Right atrium auricular region (tissue), 2 donors: ENCODE data around the gene KIF3B. TPM values are rescaled to one million over a fixed set of nuclear protein-coding genes. Genes with fewer than 3 reads are reported as not detected.

Source experiments
- DNase-seq: peaks from one replicate; pipeline ENCODE4 v3.0.0-alpha.2; 2019; ENCODE audit warnings: low spot score
- H3K27ac ChIP-seq, 2 donors: fragments of 200-600 bp; sonication (generic); 1 replicate in 1 of 2; 2 replicates in 1 of 2; pipeline ENCODE4 v1.5.1; 2016 to 2019
- H3K27me3 ChIP-seq, 2 donors: fragments of 200-600 bp; sonication (generic); one replicate each; pipeline versions ENCODE4 v1.5.1 to v1.6.0; 2017 to 2019
- H3K36me3 ChIP-seq: fragments of 200-600 bp; sonication (generic); one replicate; pipeline ENCODE4 v1.5.1; 2016
- H3K4me1 ChIP-seq, 2 donors: fragments of 200-600 bp; sonication (generic); one replicate each; pipeline versions ENCODE4 v1.5.1 to v1.6.0; 2017 to 2019
- H3K4me3 ChIP-seq, 2 donors: fragments of 200-600 bp; sonication (generic); 1 replicate in 1 of 2; 2 replicates in 1 of 2; pipeline ENCODE4 v1.5.1; 2017 to 2019; ENCODE audit warnings: mild to moderate bottlenecking in 1 of 2, moderate library complexity in 1 of 2
- H3K9me3 ChIP-seq, 2 donors: fragments of 200-600 bp; sonication (generic); one replicate each; pipeline ENCODE4 v1.5.1; 2019
- total RNA-seq, 2 donors: library from RNA; depleted of rRNA; stranded (reverse); fragments of >200 nt; gene quantifications; one replicate each; pipeline ENCODE4 v1.1.0, GENCODE V29; 2016
- TF ChIP-seq, protein P1 (sequence below), 2 donors: fragments of 200-600 bp; sonication (generic); IDR thresholded peaks; one replicate each; pipeline ENCODE4 v1.5.1; 2019; ENCODE audit warnings: antibody characterized with exemption in 2 of 2

Gene KIF3B
- total RNA-seq, 2 donors from 2014 or later: 10.7 to 16.4 TPM

DNA sequence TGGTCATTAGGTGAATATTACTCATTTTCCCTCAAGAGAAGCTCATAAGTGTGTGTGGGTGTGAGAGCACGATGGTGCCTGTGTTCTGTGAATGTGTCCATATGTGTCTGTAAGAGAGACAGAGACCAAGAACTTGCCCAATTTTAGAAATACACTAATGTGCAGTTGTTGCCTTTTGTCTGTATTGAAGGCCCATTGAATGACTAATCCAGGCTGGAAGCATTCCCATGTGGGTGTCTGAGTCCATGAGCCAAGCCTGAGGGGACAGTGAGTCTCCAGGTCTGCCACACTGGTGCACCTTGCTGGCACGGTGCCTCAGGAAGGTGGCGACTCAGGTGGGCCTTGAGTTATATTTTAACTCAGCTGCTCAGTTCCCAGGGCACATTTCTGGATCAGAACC lies 55.2 kb downstream of the KIF3B start:
- no peaks in the 10 kb centered on the region for H3K27me3 ChIP-seq
- TF ChIP-seq, protein P1, sequence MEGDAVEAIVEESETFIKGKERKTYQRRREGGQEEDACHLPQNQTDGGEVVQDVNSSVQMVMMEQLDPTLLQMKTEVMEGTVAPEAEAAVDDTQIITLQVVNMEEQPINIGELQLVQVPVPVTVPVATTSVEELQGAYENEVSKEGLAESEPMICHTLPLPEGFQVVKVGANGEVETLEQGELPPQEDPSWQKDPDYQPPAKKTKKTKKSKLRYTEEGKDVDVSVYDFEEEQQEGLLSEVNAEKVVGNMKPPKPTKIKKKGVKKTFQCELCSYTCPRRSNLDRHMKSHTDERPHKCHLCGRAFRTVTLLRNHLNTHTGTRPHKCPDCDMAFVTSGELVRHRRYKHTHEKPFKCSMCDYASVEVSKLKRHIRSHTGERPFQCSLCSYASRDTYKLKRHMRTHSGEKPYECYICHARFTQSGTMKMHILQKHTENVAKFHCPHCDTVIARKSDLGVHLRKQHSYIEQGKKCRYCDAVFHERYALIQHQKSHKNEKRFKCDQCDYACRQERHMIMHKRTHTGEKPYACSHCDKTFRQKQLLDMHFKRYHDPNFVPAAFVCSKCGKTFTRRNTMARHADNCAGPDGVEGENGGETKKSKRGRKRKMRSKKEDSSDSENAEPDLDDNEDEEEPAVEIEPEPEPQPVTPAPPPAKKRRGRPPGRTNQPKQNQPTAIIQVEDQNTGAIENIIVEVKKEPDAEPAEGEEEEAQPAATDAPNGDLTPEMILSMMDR (IDR thresholded peaks at IDR 0.05): no peak
- peak overlapping the region; percentile 8 to 83 for H3K27ac ChIP-seq
- H3K4me3 ChIP-seq: no peak overlapping the region
- peaks cover 18% of the 10 kb centered on the region for H3K36me3 ChIP-seq
- H3K9me3 ChIP-seq: no peaks in the 10 kb centered on the region
- no peak for DNase-seq
- H3K4me1 ChIP-seq: peaks cover 0 to 41% of the 10 kb centered on the region in 2 donors

DNA sequence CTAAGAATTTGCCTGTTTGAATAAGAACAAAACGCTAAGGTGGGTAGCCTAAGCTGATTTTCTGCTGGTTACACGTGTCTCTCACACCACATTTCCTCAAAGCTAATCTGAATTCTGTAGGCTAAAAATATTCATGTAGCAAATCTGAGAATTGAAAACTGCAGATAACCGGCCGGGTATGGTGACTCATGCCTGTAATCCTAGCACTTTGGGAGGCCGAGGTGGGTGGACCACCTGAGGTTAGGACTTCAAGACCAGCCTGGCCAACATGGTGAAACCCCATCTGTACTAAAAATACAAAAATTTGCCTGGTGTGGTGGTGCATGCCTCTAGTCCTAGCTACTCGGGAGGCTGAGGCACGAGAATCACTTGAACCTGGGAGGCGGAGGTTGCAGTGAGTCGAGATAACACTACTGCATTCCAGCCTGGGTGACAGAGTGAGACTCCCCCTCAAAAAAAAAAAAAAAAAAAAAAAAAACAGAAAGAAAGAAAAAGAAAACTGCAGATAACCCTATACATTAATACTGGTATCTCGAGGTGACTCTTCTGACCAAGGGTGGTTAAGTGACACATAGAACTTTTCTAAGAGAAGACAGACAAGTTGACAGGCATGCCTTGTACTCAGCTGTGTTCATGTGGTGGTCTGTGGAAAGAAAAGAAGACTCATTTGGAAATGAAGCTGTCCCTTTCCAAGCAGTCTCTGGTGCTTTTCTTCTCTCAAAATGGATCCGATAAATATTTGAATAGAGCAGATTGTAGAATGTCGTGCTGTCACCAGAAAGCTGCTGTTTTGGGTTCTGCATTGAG lies 55.9 kb downstream of the KIF3B start:
- TF ChIP-seq, protein P1 (IDR thresholded peaks at IDR 0.05): no peak
- Histone ChIP-seq H3K4me3 (no peak overlapping the region), H3K9me3 (no peaks in the 10 kb centered on the region), H3K27me3 (no peaks in the 10 kb centered on the region), H3K36me3 (peaks cover 15% of the 10 kb centered on the region), H3K27ac (peak overlapping the region; percentile 66 to 83), H3K4me1 (peaks cover 0 to 44% of the 10 kb centered on the region in 2 donors)
- no peak for DNase-seq

DNA sequence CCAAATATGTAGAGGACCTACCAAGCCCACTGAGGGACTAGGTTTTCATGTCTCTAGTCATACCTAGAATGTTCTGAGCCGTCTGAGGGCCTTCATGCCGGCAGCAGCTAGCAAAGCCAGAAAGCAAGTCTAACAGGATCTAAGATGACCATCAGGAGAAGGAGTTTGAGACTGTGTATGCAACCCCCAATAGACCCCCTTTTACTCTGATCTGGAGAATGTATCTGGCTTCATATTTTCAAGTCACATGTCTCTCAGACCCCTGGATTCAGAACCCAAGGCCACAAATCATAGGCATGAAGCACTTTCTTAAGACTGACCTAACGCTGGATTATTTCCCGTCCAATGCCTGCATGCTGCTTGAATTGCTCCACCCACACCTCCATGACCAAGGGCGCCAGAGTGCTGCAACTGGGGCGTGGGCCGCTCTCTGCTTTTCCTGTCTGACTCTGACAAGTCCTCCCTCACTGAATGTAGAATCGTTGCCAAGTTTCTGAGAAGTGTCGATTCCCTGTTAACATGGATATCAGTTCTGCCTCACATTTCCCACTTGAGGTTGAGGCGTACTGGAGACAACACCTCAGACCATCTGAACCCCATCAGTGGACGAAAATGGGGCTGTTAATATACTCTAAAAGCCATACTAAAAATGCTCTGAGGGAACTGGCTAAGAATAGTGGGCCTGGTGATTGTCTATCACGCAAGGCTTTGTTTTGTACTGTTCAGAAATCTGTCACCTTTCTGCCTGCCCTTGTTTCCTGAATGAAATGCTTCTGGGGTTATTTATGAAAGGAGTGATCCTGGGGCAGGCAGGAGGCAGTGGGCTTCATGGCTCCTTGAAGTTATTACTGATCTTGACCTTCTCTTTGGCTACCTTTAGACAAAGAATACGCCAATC lies 56.8 kb downstream of the KIF3B start:
- H3K36me3 ChIP-seq: peaks cover 11% of the 10 kb centered on the region
- peak overlapping the region; percentile 66 to 83 for H3K27ac ChIP-seq
- H3K4me1 ChIP-seq: peaks cover 0 to 52% of the 10 kb centered on the region in 2 donors
- TF ChIP-seq, protein P1 (IDR thresholded peaks at IDR 0.05): no peak
- no peaks in the 10 kb centered on the region for H3K9me3 ChIP-seq
- peak; percentile 83 for DNase-seq
- no peaks in the 10 kb centered on the region for H3K27me3 ChIP-seq
- H3K4me3 ChIP-seq: no peak overlapping the region

DNA sequence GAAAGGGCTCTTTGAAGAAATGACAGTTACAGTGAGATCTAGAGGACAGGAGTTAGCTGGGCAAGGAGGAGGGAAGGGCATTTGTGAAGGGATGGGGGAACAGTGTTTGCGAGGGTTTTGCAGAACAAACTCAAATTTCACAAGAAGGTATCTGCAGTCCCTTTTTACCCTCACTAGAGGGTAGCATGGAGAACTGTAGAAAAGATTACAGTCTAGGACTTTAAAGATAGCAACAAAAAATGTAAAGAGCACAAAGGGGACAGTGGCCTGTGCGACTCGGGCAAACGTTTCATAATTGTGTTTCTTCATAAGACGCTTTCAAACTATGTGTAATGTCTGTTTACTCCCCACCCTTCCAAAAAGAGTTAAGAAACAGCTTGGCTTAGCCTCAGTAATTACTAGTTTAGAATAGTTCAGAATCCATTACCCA lies 59.5 kb downstream of the KIF3B start:
- Histone ChIP-seq H3K27me3 (no peaks in the 10 kb centered on the region), H3K36me3 (no peaks in the 10 kb centered on the region), H3K4me1 (peaks cover 0 to 53% of the 10 kb centered on the region in 2 donors), H3K9me3 (no peaks in the 10 kb centered on the region), H3K27ac (peak overlapping the region in 1 of 2 donors; percentile 9), H3K4me3 (no peak overlapping the region)
- no peak for DNase-seq
- TF ChIP-seq, protein P1 (IDR thresholded peaks at IDR 0.05): peak; percentile 30 to 67

DNA sequence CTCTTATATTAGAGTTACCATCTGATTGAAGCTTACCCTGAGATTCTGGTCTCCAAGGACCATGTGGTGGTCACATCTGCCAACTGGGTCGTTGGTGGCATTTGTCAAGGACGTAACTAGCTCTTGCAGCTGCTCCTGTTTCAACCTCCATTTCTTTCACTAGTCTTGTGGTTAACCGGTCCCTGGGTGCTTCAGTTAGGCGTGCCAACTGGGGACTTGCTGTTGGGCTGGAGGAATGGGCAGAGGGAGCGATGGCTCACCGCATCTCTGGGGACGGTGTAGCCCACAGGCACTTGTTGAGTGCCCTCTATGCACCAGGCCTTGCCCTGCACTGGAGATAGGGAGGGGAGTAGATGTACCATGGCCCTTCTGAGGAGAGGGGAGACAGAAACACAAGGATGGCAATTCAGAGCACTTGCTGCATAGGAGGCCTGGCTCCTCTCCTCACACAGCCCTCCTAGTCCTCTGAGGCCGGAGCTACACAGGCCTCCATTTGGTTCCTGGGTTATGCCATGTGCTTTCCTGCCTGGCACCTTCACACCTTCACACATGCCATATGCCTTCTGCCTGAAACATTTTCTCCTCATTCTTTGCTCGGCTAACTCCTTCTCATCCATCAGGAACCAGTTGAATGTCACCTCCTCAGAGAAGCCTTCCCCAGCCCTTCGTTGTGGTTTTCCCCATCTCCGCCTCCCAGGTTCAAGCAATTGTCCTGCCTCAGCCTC lies 60.6 kb downstream of the KIF3B start:
- no peaks in the 10 kb centered on the region for H3K27me3 ChIP-seq
- H3K27ac ChIP-seq: no peak overlapping the region
- TF ChIP-seq, protein P1 (IDR thresholded peaks at IDR 0.05): no peak
- no peaks in the 10 kb centered on the region for H3K36me3 ChIP-seq
- no peak overlapping the region for H3K4me3 ChIP-seq
- H3K4me1 ChIP-seq: peaks cover 0 to 41% of the 10 kb centered on the region in 2 donors
- H3K9me3 ChIP-seq: no peaks in the 10 kb centered on the region
- DNase-seq: no peak
